HEK293 (cell line): ENCODE measurements around the gene SLFN5.

Experiments
- BCL6B ChIP-seq: fragments of 450-650 bp; formaldehyde crosslinking; IDR thresholded peaks from 2 replicates; pipeline ENCODE4 v1.5.1; 2017; ENCODE audit warnings: missing biosample characterization, missing genetic modification characterization
- EGR2 ChIP-seq: fragments of 450-650 bp; formaldehyde crosslinking; IDR thresholded peaks from 2 replicates; pipeline ENCODE4 v1.5.1; 2016; ENCODE audit warnings: low read depth, missing biosample characterization, missing genetic modification characterization
- FEZF1 ChIP-seq: fragments of 450-650 bp; formaldehyde crosslinking; IDR thresholded peaks from 2 replicates; pipeline ENCODE4 v1.5.1; 2016; ENCODE audit warnings: missing biosample characterization, missing genetic modification characterization
- GLIS1 ChIP-seq: fragments of 450-650 bp; formaldehyde crosslinking; IDR thresholded peaks from 2 replicates; pipeline ENCODE4 v1.5.1; 2016; ENCODE audit warnings: missing biosample characterization, missing genetic modification characterization
- GLIS2 ChIP-seq: fragments of 450-650 bp; formaldehyde crosslinking; IDR thresholded peaks from 2 replicates; pipeline ENCODE4 v1.5.1; 2016; ENCODE audit warnings: missing biosample characterization, missing genetic modification characterization
- KLF7 ChIP-seq: fragments of 450-650 bp; formaldehyde crosslinking; IDR thresholded peaks from 2 replicates; pipeline ENCODE4 v1.5.1; 2016; ENCODE audit warnings: missing biosample characterization, missing genetic modification characterization, borderline replicate concordance
- ZBTB11 ChIP-seq: fragments of 450-650 bp; formaldehyde crosslinking; conservative IDR thresholded peaks from 2 replicates; pipeline ENCODE4 v1.5.1; 2016; ENCODE audit warnings: low read depth, missing biosample characterization, missing genetic modification characterization
- ZBTB20 ChIP-seq: fragments of 450-650 bp; formaldehyde crosslinking; IDR thresholded peaks from 2 replicates; pipeline ENCODE4 v1.5.1; 2016; ENCODE audit warnings: missing biosample characterization, missing genetic modification characterization
- ZFP37 ChIP-seq: fragments of 450-650 bp; formaldehyde crosslinking; IDR thresholded peaks from 2 replicates; pipeline ENCODE4 v1.5.1; 2016; ENCODE audit warnings: missing biosample characterization, missing genetic modification characterization
- ZNF138 ChIP-seq: fragments of 450-650 bp; formaldehyde crosslinking; IDR thresholded peaks from 2 replicates; pipeline ENCODE4 v1.5.1; 2016; ENCODE audit warnings: missing biosample characterization, missing genetic modification characterization, borderline replicate concordance
- ZNF140 ChIP-seq: fragments of 450-650 bp; formaldehyde crosslinking; IDR thresholded peaks from 2 replicates; pipeline ENCODE4 v1.5.1; 2016; ENCODE audit warnings: missing biosample characterization, missing genetic modification characterization
- ZNF155 ChIP-seq: fragments of 450-650 bp; formaldehyde crosslinking; IDR thresholded peaks from 2 replicates; pipeline ENCODE4 v1.5.1; 2016; ENCODE audit warnings: missing biosample characterization, missing genetic modification characterization
- ZNF223 ChIP-seq: fragments of 450-650 bp; formaldehyde crosslinking; IDR thresholded peaks from 2 replicates; pipeline ENCODE4 v1.5.1; 2016; ENCODE audit warnings: missing biosample characterization, missing genetic modification characterization
- ZNF23 ChIP-seq: fragments of 450-650 bp; formaldehyde crosslinking; IDR thresholded peaks from 2 replicates; pipeline ENCODE4 v1.5.1; 2016; ENCODE audit warnings: missing biosample characterization, missing genetic modification characterization, borderline replicate concordance
- ZNF266 ChIP-seq: fragments of 450-650 bp; formaldehyde crosslinking; IDR thresholded peaks from 2 replicates; pipeline ENCODE4 v1.5.1; 2016; ENCODE audit warnings: missing biosample characterization, missing genetic modification characterization, low read depth
- ZNF324 ChIP-seq: fragments of 450-650 bp; formaldehyde crosslinking; IDR thresholded peaks from 2 replicates; pipeline ENCODE4 v1.5.1; 2016; ENCODE audit warnings: missing biosample characterization, missing genetic modification characterization
- ZNF350 ChIP-seq: fragments of 450-650 bp; formaldehyde crosslinking; IDR thresholded peaks from 2 replicates; pipeline ENCODE4 v1.5.0; 2017; ENCODE audit warnings: missing biosample characterization, mild to moderate bottlenecking, missing genetic modification characterization
- ZNF544 ChIP-seq: fragments of 450-650 bp; formaldehyde crosslinking; IDR thresholded peaks from 2 replicates; pipeline ENCODE4 v1.5.0; 2017; ENCODE audit warnings: missing biosample characterization, missing genetic modification characterization
- ZNF626 ChIP-seq: fragments of 450-650 bp; sonication (Bioruptor Pico); formaldehyde crosslinking; IDR thresholded peaks from 2 replicates; pipeline ENCODE4 v1.5.1; 2018; ENCODE audit warnings: missing biosample characterization, missing genetic modification characterization, inconsistent platforms
- ZNF629 ChIP-seq: fragments of 450-650 bp; formaldehyde crosslinking; IDR thresholded peaks from 2 replicates; pipeline ENCODE4 v1.5.1; 2017; ENCODE audit warnings: missing biosample characterization, missing genetic modification characterization
- ZNF747 ChIP-seq: fragments of 450-650 bp; formaldehyde crosslinking; IDR thresholded peaks from 2 replicates; pipeline ENCODE4 v1.5.1; 2016; ENCODE audit warnings: missing biosample characterization, missing genetic modification characterization
- ZXDB ChIP-seq: fragments of 450-650 bp; formaldehyde crosslinking; IDR thresholded peaks from 2 replicates; pipeline ENCODE4 v1.5.1; 2016; ENCODE audit warnings: missing biosample characterization, missing genetic modification characterization
- TF ChIP-seq, protein P1 (sequence below): fragments of 450-650 bp; formaldehyde crosslinking; IDR thresholded peaks from 2 replicates; pipeline ENCODE4 v1.5.1; 2016; ENCODE audit warnings: missing biosample characterization, missing genetic modification characterization
- TF ChIP-seq, protein P2 (sequence below): fragments of 450-650 bp; formaldehyde crosslinking; IDR thresholded peaks from 2 replicates; pipeline ENCODE4 v1.5.1; 2016; ENCODE audit warnings: missing biosample characterization, missing genetic modification characterization
- TF ChIP-seq, protein P3 (sequence below): fragments of 450-650 bp; formaldehyde crosslinking; IDR thresholded peaks from 2 replicates; pipeline ENCODE4 v1.5.1; 2016; ENCODE audit warnings: missing biosample characterization, missing genetic modification characterization, borderline replicate concordance
- TF ChIP-seq, protein P4 (sequence below): fragments of 450-650 bp; formaldehyde crosslinking; IDR thresholded peaks from 2 replicates; pipeline ENCODE4 v1.5.1; 2017; ENCODE audit warnings: missing biosample characterization, missing genetic modification characterization

The SLFN5 gene

GRCh38 chr17:35254107-35254773 is 11.4 kb downstream of the SLFN5 start (continued):
- TF ChIP-seq, protein P1, sequence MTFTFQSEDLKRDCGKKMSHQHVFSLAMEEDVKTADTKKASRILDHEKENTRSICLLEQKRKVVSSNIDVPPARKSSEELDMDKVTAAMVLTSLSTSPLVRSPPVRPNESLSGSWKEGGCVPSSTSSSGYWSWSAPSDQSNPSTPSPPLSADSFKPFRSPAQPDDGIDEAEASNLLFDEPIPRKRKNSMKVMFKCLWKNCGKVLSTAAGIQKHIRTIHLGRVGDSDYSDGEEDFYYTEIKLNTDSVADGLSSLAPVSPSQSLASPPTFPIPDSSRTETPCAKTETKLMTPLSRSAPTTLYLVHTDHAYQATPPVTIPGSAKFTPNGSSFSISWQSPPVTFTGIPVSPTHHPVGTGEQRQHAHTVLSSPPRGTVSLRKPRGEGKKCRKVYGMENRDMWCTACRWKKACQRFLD (tag by site-specific recombination), result no peak
- TF ChIP-seq GLIS1 (tag by site-specific recombination) (no peak), ZNF350 (tag by site-specific recombination) (no peak), ZNF266 (no peak), ZNF629 (tag by site-specific recombination) (peak; percentile 95), BCL6B (no peak), ZXDB (tag by site-specific recombination) (no peak), ZNF23 (tag by site-specific recombination) (no peak), GLIS2 (no peak), ZBTB11 (tag by site-specific recombination) (no peak), FEZF1 (tag by site-specific recombination) (no peak), ZNF140 (no peak), ZBTB20 (tag by site-specific recombination) (peak; percentile 59), KLF7 (tag by site-specific recombination) (no peak), ZFP37 (no peak; the same call in 1 of the 2 replicates), ZNF138 (tag by site-specific recombination) (no peak), ZNF544 (no peak), ZNF324 (tag by site-specific recombination) (peak; percentile 52; the same call in 1 of the 2 replicates), ZNF155 (tag by site-specific recombination) (no peak), ZNF747 (tag by site-specific recombination) (no peak), ZNF223 (no peak), EGR2 (no peak), ZNF626 (tag by site-specific recombination) (no peak)
- TF ChIP-seq, protein P2, sequence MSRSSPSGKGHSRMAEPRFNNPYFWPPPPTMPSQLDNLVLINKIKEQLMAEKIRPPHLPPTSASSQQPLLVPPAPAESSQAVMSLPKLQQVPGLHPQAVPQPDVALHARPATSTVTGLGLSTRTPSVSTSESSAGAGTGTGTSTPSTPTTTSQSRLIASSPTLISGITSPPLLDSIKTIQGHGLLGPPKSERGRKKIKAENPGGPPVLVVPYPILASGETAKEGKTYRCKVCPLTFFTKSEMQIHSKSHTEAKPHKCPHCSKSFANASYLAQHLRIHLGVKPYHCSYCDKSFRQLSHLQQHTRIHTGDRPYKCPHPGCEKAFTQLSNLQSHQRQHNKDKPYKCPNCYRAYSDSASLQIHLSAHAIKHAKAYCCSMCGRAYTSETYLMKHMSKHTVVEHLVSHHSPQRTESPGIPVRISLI (tag by site-specific recombination), result no peak
- TF ChIP-seq, protein P3, sequence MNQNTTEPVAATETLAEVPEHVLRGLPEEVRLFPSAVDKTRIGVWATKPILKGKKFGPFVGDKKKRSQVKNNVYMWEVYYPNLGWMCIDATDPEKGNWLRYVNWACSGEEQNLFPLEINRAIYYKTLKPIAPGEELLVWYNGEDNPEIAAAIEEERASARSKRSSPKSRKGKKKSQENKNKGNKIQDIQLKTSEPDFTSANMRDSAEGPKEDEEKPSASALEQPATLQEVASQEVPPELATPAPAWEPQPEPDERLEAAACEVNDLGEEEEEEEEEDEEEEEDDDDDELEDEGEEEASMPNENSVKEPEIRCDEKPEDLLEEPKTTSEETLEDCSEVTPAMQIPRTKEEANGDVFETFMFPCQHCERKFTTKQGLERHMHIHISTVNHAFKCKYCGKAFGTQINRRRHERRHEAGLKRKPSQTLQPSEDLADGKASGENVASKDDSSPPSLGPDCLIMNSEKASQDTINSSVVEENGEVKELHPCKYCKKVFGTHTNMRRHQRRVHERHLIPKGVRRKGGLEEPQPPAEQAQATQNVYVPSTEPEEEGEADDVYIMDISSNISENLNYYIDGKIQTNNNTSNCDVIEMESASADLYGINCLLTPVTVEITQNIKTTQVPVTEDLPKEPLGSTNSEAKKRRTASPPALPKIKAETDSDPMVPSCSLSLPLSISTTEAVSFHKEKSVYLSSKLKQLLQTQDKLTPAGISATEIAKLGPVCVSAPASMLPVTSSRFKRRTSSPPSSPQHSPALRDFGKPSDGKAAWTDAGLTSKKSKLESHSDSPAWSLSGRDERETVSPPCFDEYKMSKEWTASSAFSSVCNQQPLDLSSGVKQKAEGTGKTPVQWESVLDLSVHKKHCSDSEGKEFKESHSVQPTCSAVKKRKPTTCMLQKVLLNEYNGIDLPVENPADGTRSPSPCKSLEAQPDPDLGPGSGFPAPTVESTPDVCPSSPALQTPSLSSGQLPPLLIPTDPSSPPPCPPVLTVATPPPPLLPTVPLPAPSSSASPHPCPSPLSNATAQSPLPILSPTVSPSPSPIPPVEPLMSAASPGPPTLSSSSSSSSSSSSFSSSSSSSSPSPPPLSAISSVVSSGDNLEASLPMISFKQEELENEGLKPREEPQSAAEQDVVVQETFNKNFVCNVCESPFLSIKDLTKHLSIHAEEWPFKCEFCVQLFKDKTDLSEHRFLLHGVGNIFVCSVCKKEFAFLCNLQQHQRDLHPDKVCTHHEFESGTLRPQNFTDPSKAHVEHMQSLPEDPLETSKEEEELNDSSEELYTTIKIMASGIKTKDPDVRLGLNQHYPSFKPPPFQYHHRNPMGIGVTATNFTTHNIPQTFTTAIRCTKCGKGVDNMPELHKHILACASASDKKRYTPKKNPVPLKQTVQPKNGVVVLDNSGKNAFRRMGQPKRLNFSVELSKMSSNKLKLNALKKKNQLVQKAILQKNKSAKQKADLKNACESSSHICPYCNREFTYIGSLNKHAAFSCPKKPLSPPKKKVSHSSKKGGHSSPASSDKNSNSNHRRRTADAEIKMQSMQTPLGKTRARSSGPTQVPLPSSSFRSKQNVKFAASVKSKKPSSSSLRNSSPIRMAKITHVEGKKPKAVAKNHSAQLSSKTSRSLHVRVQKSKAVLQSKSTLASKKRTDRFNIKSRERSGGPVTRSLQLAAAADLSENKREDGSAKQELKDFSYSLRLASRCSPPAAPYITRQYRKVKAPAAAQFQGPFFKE (tag by site-specific recombination), result no peak
- TF ChIP-seq, protein P4, sequence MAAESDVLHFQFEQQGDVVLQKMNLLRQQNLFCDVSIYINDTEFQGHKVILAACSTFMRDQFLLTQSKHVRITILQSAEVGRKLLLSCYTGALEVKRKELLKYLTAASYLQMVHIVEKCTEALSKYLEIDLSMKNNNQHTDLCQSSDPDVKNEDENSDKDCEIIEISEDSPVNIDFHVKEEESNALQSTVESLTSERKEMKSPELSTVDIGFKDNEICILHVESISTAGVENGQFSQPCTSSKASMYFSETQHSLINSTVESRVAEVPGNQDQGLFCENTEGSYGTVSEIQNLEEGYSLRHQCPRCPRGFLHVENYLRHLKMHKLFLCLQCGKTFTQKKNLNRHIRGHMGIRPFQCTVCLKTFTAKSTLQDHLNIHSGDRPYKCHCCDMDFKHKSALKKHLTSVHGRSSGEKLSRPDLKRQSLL (tag by site-specific recombination), result no peak
